Measurements from ENCODE around the gene MASP2.

DNA sequence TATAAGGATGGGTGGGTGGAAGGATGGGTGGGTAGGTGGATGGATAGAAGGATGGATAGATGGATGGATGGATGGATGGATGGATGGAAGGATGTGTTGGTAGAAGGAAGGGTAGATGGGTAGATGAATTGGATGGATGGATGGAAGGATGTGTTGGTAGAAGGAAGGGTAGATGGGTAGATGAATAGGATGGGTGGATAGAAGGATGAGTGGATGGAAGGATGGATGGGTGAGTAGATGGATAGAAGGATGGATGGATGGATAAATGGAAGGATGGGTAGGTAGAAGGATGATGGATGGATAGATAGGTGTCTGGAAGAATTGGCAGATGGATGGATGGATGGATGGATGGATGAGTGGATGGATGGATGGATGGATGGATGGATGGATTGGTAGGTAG lies 6.0 kb downstream of the MASP2 start:
- TF ChIP-seq ELF4 (IDR thresholded peaks at IDR 0.05) (no peak), FOXM1 (IDR thresholded peaks at IDR 0.05; ENCODE audit: borderline replicate concordance) (no peak)

Measured in HEK293T (cell line).